Hepatocyte (in vitro differentiated cells): ENCODE measurements around the gene TMEM39A.

Experiments
- CTCF ChIP-seq: fragments of 200-600 bp; sonication (generic); IDR thresholded peaks from 2 replicates; pipeline ENCODE4 v1.5.1; 2016; ENCODE audit warnings: antibody characterized with exemption, mild to moderate bottlenecking; ENCODE audit not compliant: poor library complexity
- EZH2 ChIP-seq: fragments of 200-600 bp; sonication (generic); IDR thresholded peaks from 2 replicates; pipeline ENCODE4 v1.6.1; 2016; ENCODE audit warnings: antibody characterized with exemption, mild to moderate bottlenecking, borderline replicate concordance
- EZH2phosphoT487 ChIP-seq: fragments of 200-600 bp; sonication (generic); IDR thresholded peaks from one replicate; pipeline ENCODE4 v1.6.1; 2018; ENCODE audit warnings: antibody characterized with exemption, mild to moderate bottlenecking, low read depth, moderate library complexity; ENCODE audit not compliant: unreplicated experiment, severe bottlenecking

DNA sequence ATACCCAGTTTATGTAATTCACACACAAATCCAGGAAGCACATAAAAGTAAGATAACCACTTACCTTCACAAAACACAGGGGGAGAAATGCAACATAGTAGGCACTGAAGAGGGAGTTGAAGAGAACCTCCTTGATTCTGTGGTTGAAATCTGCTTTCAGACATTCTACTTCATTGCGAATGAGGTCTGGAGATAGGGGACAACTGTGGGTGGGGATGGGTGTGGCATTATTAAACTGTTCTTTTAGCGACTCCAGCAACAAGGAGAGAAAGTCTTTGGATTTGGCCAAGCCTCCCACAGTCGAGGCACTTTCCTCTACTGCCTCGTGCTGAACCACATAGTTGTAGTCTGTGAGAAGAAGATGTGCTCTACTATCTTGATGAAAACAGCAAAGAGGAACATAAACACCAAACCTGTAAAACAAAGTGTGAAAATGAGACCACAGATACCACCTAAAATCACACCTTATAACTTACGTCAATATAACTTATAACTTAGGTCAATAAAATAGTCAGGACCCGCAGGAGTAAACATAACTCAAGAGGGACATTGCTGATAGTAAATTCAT lies 25.6 kb downstream of the TMEM39A start:
- TF ChIP-seq CTCF, result no peak
- no peak for TF ChIP-seq EZH2
- no peak for TF ChIP-seq EZH2phosphoT487
